Transverse colon (tissue), 4 donors: ENCODE data around the gene FKBP4.

ENCODE experiments used
- EP300 ChIP-seq: sonication (generic); formaldehyde crosslinking; IDR thresholded peaks from one replicate; pipeline ENCODE4 v1.6.1; 2017; ENCODE audit warnings: antibody characterized with exemption, low read depth
- POLR2A ChIP-seq: fragments of 450-650 bp; IDR thresholded peaks from one replicate; pipeline ENCODE4 v1.6.1; 2016; ENCODE audit warnings: antibody characterized with exemption, mild to moderate bottlenecking, moderate library complexity
- POLR2AphosphoS5 ChIP-seq, 3 donors: sonication (generic); formaldehyde crosslinking; IDR thresholded peaks; one replicate each; pipeline ENCODE4 v1.6.1; 2016; ENCODE audit warnings: antibody characterized with exemption in 3 of 3
- TF ChIP-seq, protein P1 (sequence below), 5 experiments: fragments of 200-600 bp in 3 of 5; fragments of 450-650 bp in 2 of 5; sonication (generic) in 3 of 5; IDR thresholded peaks; 1 replicate in 2 of 5; 2 replicates in 3 of 5; pipeline ENCODE4 v1.5.1; 2016 to 2017; ENCODE audit warnings: antibody characterized with exemption in 5 of 5, inconsistent platforms in 3 of 5, mild to moderate bottlenecking in 2 of 5, moderate library complexity in 1 of 5

GRCh38 chr12:2805143-2805520, 10.4 kb downstream of the FKBP4 start:
- TF ChIP-seq, protein P1, sequence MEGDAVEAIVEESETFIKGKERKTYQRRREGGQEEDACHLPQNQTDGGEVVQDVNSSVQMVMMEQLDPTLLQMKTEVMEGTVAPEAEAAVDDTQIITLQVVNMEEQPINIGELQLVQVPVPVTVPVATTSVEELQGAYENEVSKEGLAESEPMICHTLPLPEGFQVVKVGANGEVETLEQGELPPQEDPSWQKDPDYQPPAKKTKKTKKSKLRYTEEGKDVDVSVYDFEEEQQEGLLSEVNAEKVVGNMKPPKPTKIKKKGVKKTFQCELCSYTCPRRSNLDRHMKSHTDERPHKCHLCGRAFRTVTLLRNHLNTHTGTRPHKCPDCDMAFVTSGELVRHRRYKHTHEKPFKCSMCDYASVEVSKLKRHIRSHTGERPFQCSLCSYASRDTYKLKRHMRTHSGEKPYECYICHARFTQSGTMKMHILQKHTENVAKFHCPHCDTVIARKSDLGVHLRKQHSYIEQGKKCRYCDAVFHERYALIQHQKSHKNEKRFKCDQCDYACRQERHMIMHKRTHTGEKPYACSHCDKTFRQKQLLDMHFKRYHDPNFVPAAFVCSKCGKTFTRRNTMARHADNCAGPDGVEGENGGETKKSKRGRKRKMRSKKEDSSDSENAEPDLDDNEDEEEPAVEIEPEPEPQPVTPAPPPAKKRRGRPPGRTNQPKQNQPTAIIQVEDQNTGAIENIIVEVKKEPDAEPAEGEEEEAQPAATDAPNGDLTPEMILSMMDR (IDR thresholded peaks at IDR 0.05) = no peak
- TF ChIP-seq POLR2AphosphoS5 (IDR thresholded peaks at IDR 0.05) (no peak), POLR2A (no peak), EP300 (no peak)
